Measurements from ENCODE around the gene SRRM2. TPM values are rescaled to one million over a fixed set of nuclear protein-coding genes. Genes with fewer than 3 reads are reported as not detected.

SRRM2 gene
- total and polyA plus RNA-seq, 9 of the 15 experiments (the other 6 are each of a cell fraction or from before 2014, with no cell fraction given), result 26.7 to 563 (median 81.1) TPM

- TF ChIP-seq POLR2AphosphoS5 (IDR thresholded peaks at IDR 0.05; ENCODE audit: control insufficient read depth, insufficient read depth, low read depth, low read length), result peak; percentile 17; the same call in 1 of the 2 replicates
- TF ChIP-seq TSC22D4 (tag; IDR thresholded peaks at IDR 0.05), result no peak
- TF ChIP-seq CREBBP (IDR thresholded peaks at IDR 0.05; ENCODE audit: low read depth, low read length), result no peak
- no peak for TF ChIP-seq NR2C2 (CRISPR knock-in tag; IDR thresholded peaks at IDR 0.05)
- TF ChIP-seq NR2C2 (tag; IDR thresholded peaks at IDR 0.05), result peak; percentile 82
- no peak for TF ChIP-seq ASH1L (IDR thresholded peaks at IDR 0.05; ENCODE audit: borderline replicate concordance, low read depth, partially characterized antibody)
- TF ChIP-seq ZBTB7A (IDR thresholded peaks at IDR 0.05; ENCODE audit: borderline replicate concordance, control insufficient read depth, low read depth, low read length), result peak; percentile 98
- TF ChIP-seq ZNF57 (CRISPR knock-in tag; IDR thresholded peaks at IDR 0.05), result no peak
- no peak for TF ChIP-seq HOMEZ (CRISPR knock-in tag; IDR thresholded peaks at IDR 0.05)
- 0 out of 4 replicates have a peak, but pooled peaks of 1 of the 2 experiments have one; percentile 20 for TF ChIP-seq FOXA3 (CRISPR knock-in tag; conservative IDR thresholded peaks at IDR 0.05 in 1 of 2, IDR thresholded peaks at IDR 0.05 in 1 of 2)
- TF ChIP-seq MTA2 (IDR thresholded peaks at IDR 0.05; ENCODE audit: low read depth), result no peak
- TF ChIP-seq ATF1 (CRISPR knock-in tag; IDR thresholded peaks at IDR 0.05), result peak; percentile 78
- peak; percentile 84 for TF ChIP-seq ATF1 (tag; IDR thresholded peaks at IDR 0.05)
- no peak for TF ChIP-seq TAL1 (IDR thresholded peaks at IDR 0.05)
- TF ChIP-seq TOE1 (IDR thresholded peaks at IDR 0.05; ENCODE audit: borderline replicate concordance), result peak; percentile 71; the same call in 1 of the 2 replicates
- no peak for TF ChIP-seq TOE1 (CRISPR knock-in tag; IDR thresholded peaks at IDR 0.05; ENCODE audit: borderline replicate concordance, low read depth)
- TF ChIP-seq CBX1 (IDR thresholded peaks at IDR 0.05; ENCODE audit: low read depth), result 0 out of 2 replicates have a peak, but pooled peaks have one; percentile 31
- no peak for TF ChIP-seq TRIM25 (IDR thresholded peaks at IDR 0.05; ENCODE audit: borderline replicate concordance)
- TF ChIP-seq RB1 (IDR thresholded peaks at IDR 0.05; ENCODE audit: low read depth), result peak; percentile 91
- peak; percentile 70 for TF ChIP-seq POLR2A (conservative IDR thresholded peaks at IDR 0.05)
- TF ChIP-seq ZFP91 (CRISPR knock-in tag; IDR thresholded peaks at IDR 0.05), result no peak
- no peak for TF ChIP-seq OTX1 (CRISPR knock-in tag; IDR thresholded peaks at IDR 0.05)
Observed at GRCh38 chr16:2720719-2721633, 31.5 kb upstream of the SRRM2 start (continued).
